SK-N-SH (cell line): Measurements from ENCODE around the gene HIRA. TPM values are rescaled to one million over a fixed set of nuclear protein-coding genes. Genes with fewer than 3 reads are reported as not detected.

Source experiments
- CTCF ChIA-PET: fragments of 300-600, 350-600 bp; formaldehyde crosslinking; extraction: SDS; loops from one replicate; lab custom pipeline; 2021; lab: Yijun Ruan, JAX
- POLR2A ChIA-PET: fragments of 350-600 bp; sonication (Branson Sonifier 250); formaldehyde crosslinking; extraction: SDS; loops from one replicate; lab custom pipeline; 2020; ENCODE audit warnings: antibody characterized with exemption, inconsistent platforms; lab: Yijun Ruan, JAX
- DNase-seq: peaks from one replicate; pipeline ENCODE4 v3.0.0; 2012
- H2AFZ ChIP-seq: fragments of 200-600 bp; sonication (generic); 2 replicates; pipeline ENCODE4 v1.8.1; 2016; ENCODE audit warnings: antibody characterized with exemption, mild to moderate bottlenecking, low read depth
- H3F3A ChIP-seq: fragments of 200-600 bp; sonication (generic); replicated peaks from 2 replicates; pipeline ENCODE3; 2016; ENCODE audit warnings: antibody characterized with exemption, mild to moderate bottlenecking; ENCODE audit not compliant: insufficient read depth
- H3K27ac ChIP-seq, 2 experiments: fragments of 200-500 bp in 1 of 2; fragments of 200-600 bp in 1 of 2; sonication (Bioruptor generic) in 1 of 2; sonication (generic), shearing (Covaris generic) in 1 of 2; 2 replicates each; pipeline versions ENCODE4 v1.5.1 to v1.6.1; 2014 to 2016; ENCODE audit warnings: low read depth in 2 of 2, inconsistent platforms in 1 of 2, low read length in 1 of 2, mild to moderate bottlenecking in 1 of 2, mixed read lengths in 1 of 2
- H3K27me3 ChIP-seq: fragments of 200-600 bp; sonication (generic), shearing (Covaris generic); 2 replicates; pipeline ENCODE4 v1.6.1; 2016; ENCODE audit warnings: mixed run types; ENCODE audit not compliant: insufficient read depth
- H3K36me3 ChIP-seq, 2 experiments: fragments of 200-500 bp in 1 of 2; fragments of 200-600 bp in 1 of 2; sonication (Bioruptor generic) in 1 of 2; sonication (generic) in 1 of 2; replicated peaks in 1 of 2; 2 replicates each; pipeline versions ENCODE3 to v1.5.1; 2014 to 2016; ENCODE audit warnings: low read length in 1 of 2, mild to moderate bottlenecking in 1 of 2; ENCODE audit not compliant: insufficient read depth in 2 of 2, control insufficient read depth in 1 of 2
- H3K4me1 ChIP-seq, 2 experiments: fragments of 200-500 bp in 1 of 2; fragments of 200-600 bp in 1 of 2; sonication (Bioruptor generic) in 1 of 2; sonication (generic), shearing (Covaris generic) in 1 of 2; 2 replicates each; pipeline versions ENCODE4 v1.5.1 to v1.6.1; 2014 to 2016; ENCODE audit warnings: low read depth in 1 of 2, low read length in 1 of 2, mixed run types in 1 of 2; ENCODE audit not compliant: insufficient read depth in 2 of 2, control insufficient read depth in 1 of 2
- H3K4me2 ChIP-seq: fragments of 200-600 bp; sonication (generic), shearing (Covaris generic); 2 replicates; pipeline ENCODE4 v1.6.1; 2017; ENCODE audit warnings: mixed run types
- H3K4me3 ChIP-seq, 2 experiments: fragments of 200-500 bp in 1 of 2; fragments of 200-600 bp in 1 of 2; sonication (Bioruptor generic) in 1 of 2; sonication (generic), shearing (Covaris generic) in 1 of 2; 2 replicates each; pipeline versions ENCODE4 v1.5.1 to v1.8.1; 2014 to 2016; ENCODE audit warnings: low read depth in 2 of 2, inconsistent platforms in 1 of 2, low read length in 1 of 2, mild to moderate bottlenecking in 1 of 2, mixed read lengths in 1 of 2, moderate library complexity in 1 of 2
- H3K79me2 ChIP-seq: fragments of 200-600 bp; sonication (generic); 2 replicates; pipeline ENCODE4 v1.8.1; 2017; ENCODE audit warnings: mild to moderate bottlenecking; ENCODE audit not compliant: insufficient read depth
- H3K9ac ChIP-seq: fragments of 200-600 bp; sonication (generic); 2 replicates; pipeline ENCODE4 v1.6.1; 2017; ENCODE audit warnings: mixed run types
- H3K9me2 ChIP-seq: fragments of 200-600 bp; sonication (generic); 2 replicates; pipeline ENCODE4 v1.6.1; 2017; ENCODE audit warnings: mixed run types
- H3K9me3 ChIP-seq: fragments of 200-600 bp; sonication (generic); 2 replicates; pipeline ENCODE4 v1.6.1; 2017; ENCODE audit warnings: mixed run types, mild to moderate bottlenecking, moderate library complexity
- H4K20me1 ChIP-seq: fragments of 200-600 bp; sonication (generic); 2 replicates; pipeline ENCODE4 v1.6.1; 2017; ENCODE audit warnings: mild to moderate bottlenecking, mixed run types; ENCODE audit not compliant: insufficient read depth
- CTCF ChIP-seq: fragments of 200-600 bp; sonication (generic); IDR thresholded peaks from 2 replicates; pipeline ENCODE4 v1.6.1; 2017; ENCODE audit warnings: antibody characterized with exemption, mild to moderate bottlenecking, moderate library complexity
- EZH2phosphoT487 ChIP-seq: fragments of 200-600 bp; sonication (generic); IDR thresholded peaks from 2 replicates; pipeline ENCODE4 v1.6.1; 2017; ENCODE audit warnings: low read depth, mixed run types, mild to moderate bottlenecking, antibody characterized with exemption, moderate library complexity, borderline replicate concordance
- FOXJ3 ChIP-seq: sonication (generic); formaldehyde crosslinking; IDR thresholded peaks from 2 replicates; pipeline ENCODE4 v1.5.1; 2020; ENCODE audit warnings: mild to moderate bottlenecking, missing genetic modification reagents
- GATA2 ChIP-seq: sonication (generic); formaldehyde crosslinking; IDR thresholded peaks from 2 replicates; pipeline ENCODE4 v1.5.0; 2020; ENCODE audit warnings: mild to moderate bottlenecking, missing genetic modification reagents
- JUND ChIP-seq: IDR thresholded peaks from 2 replicates; pipeline ENCODE4 v1.4.0; 2012
- MXI1 ChIP-seq: IDR thresholded peaks from 2 replicates; pipeline ENCODE4 v1.6.1; 2012; ENCODE audit warnings: mild to moderate bottlenecking, low read depth, low read length, improper control_type of control experiment
- NRF1 ChIP-seq: IDR thresholded peaks from 2 replicates; pipeline ENCODE4 v1.6.1; 2012; ENCODE audit warnings: low read depth, mild to moderate bottlenecking, low read length
- RAD21 ChIP-seq: IDR thresholded peaks from 2 replicates; pipeline ENCODE4 v1.6.1; 2012; ENCODE audit warnings: mild to moderate bottlenecking, low read length
- REST ChIP-seq: IDR thresholded peaks from 2 replicates; pipeline ENCODE4 v1.6.1; 2012; ENCODE audit warnings: mild to moderate bottlenecking, low read depth, low read length, moderate library complexity
- RFX5 ChIP-seq: IDR thresholded peaks from 2 replicates; pipeline ENCODE4 v1.6.1; 2012; ENCODE audit warnings: mild to moderate bottlenecking, improper control_type of control experiment, low read length
- TEAD4 ChIP-seq: IDR thresholded peaks from 2 replicates; pipeline ENCODE4 v1.4.0; 2012; ENCODE audit warnings: mild to moderate bottlenecking, borderline replicate concordance; ENCODE audit not compliant: insufficient read depth
- WGBS: methylation state at CpG from one replicate; pipeline ENCODE4 v1.1.6; 2017; ENCODE audit warnings: low lambda C conversion rate; 5-methylcytosine and 5-hydroxymethylcytosine counted together
- polyA plus RNA-seq, 3 experiments: library from polyadenylated mRNA; depleted of rRNA; stranded (reverse); fragments of >200 nt; gene quantifications; 2 replicates each; pipeline ENCODE4 v1.2.3, GENCODE V29; 2012
- TF ChIP-seq, protein P1 (sequence below): fragments of 150-350 bp; IDR thresholded peaks from 2 replicates; pipeline ENCODE4 v1.6.1; 2017; ENCODE audit warnings: antibody characterized with exemption, low read length, low read depth, borderline replicate concordance
- TF ChIP-seq, protein P2 (sequence below): IDR thresholded peaks from 2 replicates; pipeline ENCODE4 v1.4.0; 2012; ENCODE audit warnings: low read depth, borderline replicate concordance

Gene HIRA
- polyA plus RNA-seq, 1 of the 3 experiments (the other 2 are of a cell fraction) = 21.0 TPM

DNA sequence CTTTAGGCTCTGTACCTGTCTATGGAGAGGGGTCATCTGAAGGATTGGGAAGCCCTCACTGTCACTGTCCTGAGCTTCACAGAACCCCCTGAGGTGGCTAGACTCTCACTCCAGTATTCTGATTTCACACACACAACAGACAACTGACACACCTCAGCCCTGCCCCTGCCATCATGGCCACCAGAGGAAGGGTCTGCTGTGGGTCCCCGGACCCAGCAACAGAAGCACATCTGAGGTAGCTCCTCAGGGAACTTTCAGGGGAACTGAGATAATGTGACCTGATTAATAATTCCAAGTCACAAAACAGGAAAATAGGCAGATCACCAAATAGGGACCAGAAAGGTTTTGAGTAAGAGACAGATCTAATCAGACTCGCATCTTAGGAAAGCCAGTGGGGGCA is 23.5 kb upstream of the HIRA start:
- peaks cover 9% of the 10 kb centered on the region for H3F3A ChIP-seq
- peaks cover 69 to 75% of the 10 kb centered on the region in 2 experiments for H3K36me3 ChIP-seq
- H3K27ac ChIP-seq = no peak overlapping the region
- H3K9me2 ChIP-seq = no peaks in the 10 kb centered on the region
- H4K20me1 ChIP-seq = no peaks in the 10 kb centered on the region
- H3K4me3 ChIP-seq = no peak overlapping the region
- H3K79me2 ChIP-seq = no peaks in the 10 kb centered on the region
- ChIA-PET POLR2A (no interaction called here), CTCF (interaction anchor here (1.3 kb wide), 2 partner anchors 9 to 175 kb away, joined by 4 read pairs; no protein-coding TSS in a partner anchor)
- WGBS = 82% methylated on average over 2 of the region's 2 CpGs
- no peak overlapping the region for H3K4me2 ChIP-seq
- no peak overlapping the region for H2AFZ ChIP-seq
- no peak overlapping the region for H3K9ac ChIP-seq
- no peaks in the 10 kb centered on the region for H3K9me3 ChIP-seq
- TF ChIP-seq CTCF (no peak), RAD21 (no peak), RFX5 (no peak), TEAD4 (no peak), EZH2phosphoT487 (no peak), MXI1 (no peak), JUND (no peak), NRF1 (no peak), REST (no peak), GATA2 (CRISPR knock-in tag) (no peak), FOXJ3 (CRISPR knock-in tag) (no peak)
- TF ChIP-seq, protein P1, sequence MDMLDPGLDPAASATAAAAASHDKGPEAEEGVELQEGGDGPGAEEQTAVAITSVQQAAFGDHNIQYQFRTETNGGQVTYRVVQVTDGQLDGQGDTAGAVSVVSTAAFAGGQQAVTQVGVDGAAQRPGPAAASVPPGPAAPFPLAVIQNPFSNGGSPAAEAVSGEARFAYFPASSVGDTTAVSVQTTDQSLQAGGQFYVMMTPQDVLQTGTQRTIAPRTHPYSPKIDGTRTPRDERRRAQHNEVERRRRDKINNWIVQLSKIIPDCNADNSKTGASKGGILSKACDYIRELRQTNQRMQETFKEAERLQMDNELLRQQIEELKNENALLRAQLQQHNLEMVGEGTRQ = no peak
- TF ChIP-seq, protein P2, sequence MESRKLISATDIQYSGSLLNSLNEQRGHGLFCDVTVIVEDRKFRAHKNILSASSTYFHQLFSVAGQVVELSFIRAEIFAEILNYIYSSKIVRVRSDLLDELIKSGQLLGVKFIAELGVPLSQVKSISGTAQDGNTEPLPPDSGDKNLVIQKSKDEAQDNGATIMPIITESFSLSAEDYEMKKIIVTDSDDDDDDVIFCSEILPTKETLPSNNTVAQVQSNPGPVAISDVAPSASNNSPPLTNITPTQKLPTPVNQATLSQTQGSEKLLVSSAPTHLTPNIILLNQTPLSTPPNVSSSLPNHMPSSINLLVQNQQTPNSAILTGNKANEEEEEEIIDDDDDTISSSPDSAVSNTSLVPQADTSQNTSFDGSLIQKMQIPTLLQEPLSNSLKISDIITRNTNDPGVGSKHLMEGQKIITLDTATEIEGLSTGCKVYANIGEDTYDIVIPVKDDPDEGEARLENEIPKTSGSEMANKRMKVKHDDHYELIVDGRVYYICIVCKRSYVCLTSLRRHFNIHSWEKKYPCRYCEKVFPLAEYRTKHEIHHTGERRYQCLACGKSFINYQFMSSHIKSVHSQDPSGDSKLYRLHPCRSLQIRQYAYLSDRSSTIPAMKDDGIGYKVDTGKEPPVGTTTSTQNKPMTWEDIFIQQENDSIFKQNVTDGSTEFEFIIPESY = no peak
- no peak for DNase-seq
- H3K4me1 ChIP-seq = no peaks in the 10 kb centered on the region
- no peaks in the 10 kb centered on the region for H3K27me3 ChIP-seq
